ENCODE results near the gene RRM2. TPM values are rescaled to one million over a fixed set of nuclear protein-coding genes. Genes with fewer than 3 reads are reported as not detected.

RRM2 gene
- total and polyA plus RNA-seq, 2 of the 4 experiments (the other 2 are of a cell fraction) = 53.6 to 68.5 TPM

DNA sequence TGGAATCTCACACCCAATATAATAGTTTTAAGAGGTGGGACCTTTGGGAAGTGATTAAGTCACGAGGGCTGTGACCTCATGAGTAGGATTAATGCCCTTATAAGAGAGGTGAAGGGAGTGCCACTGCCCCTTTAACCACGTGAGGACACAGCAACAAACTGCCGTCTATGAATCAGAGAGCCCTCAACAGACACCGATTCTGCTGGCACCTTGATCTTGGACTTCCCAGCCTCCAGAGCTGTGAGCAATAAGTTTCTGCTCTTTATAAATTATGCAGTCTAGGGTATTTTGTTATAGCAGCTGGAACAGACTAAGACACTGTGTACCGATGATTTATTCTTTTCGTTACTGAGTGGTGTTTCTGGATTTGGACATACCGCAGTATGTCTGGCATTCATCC is 56.2 kb downstream of the RRM2 start:
- H3K4me3 ChIP-seq (ENCODE audit: insufficient read depth, low read depth, low read length) = no peak overlapping the region
- H4K5ac ChIP-seq (ENCODE audit: low read depth, low read length) = no peak overlapping the region
- H2BK15ac ChIP-seq (ENCODE audit: low read depth, low read length) = no peak overlapping the region
- H3K4ac ChIP-seq (ENCODE audit: low read depth, low read length) = no peak overlapping the region
- no peaks in the 10 kb centered on the region for H3K9me3 ChIP-seq (ENCODE audit: control insufficient read depth, insufficient read depth, low read length)
- ATAC-seq (ENCODE audit: low read depth) (no peak), DNase-seq (no peak)
- ChIA-PET CTCF (no interaction called here), POLR2A (ENCODE audit: unreplicated experiment) (no interaction called here)
- no peak overlapping the region for H4K8ac ChIP-seq (ENCODE audit: low read depth in 2 of 2, low read length in 2 of 2)
- H2AK9ac ChIP-seq (replicated peaks; ENCODE audit: low read depth, low read length, poor library complexity) = no peak overlapping the region
- no peaks in the 10 kb centered on the region for H4K20me1 ChIP-seq (ENCODE audit: insufficient read depth, low read length)
- WGBS, 2 experiments (ENCODE audit: extremely low coverage in 2 of 2, insufficient read length in 1 of 2) = 89% methylated on average over 3 of the region's 7 CpGs; no CpG with 5 or more reads in 1 of the 2 experiments
- no peak overlapping the region for H2BK20ac ChIP-seq (ENCODE audit: low read depth, low read length)
- no peak overlapping the region for H2BK120ac ChIP-seq (ENCODE audit: low read depth, low read length)
- no peaks in the 10 kb centered on the region; the same call in 1 of the 2 replicates for H3K9me1 ChIP-seq (ENCODE audit: insufficient read depth, low read length)
- H3K4me1 ChIP-seq (ENCODE audit: control insufficient read depth, insufficient read depth, low read length) = no peaks in the 10 kb centered on the region
- TF ChIP-seq, protein P1, sequence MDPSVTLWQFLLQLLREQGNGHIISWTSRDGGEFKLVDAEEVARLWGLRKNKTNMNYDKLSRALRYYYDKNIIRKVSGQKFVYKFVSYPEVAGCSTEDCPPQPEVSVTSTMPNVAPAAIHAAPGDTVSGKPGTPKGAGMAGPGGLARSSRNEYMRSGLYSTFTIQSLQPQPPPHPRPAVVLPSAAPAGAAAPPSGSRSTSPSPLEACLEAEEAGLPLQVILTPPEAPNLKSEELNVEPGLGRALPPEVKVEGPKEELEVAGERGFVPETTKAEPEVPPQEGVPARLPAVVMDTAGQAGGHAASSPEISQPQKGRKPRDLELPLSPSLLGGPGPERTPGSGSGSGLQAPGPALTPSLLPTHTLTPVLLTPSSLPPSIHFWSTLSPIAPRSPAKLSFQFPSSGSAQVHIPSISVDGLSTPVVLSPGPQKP (IDR thresholded peaks at IDR 0.05; ENCODE audit: borderline replicate concordance, low read depth, low read length) = no peak
- TF ChIP-seq RAD21 (IDR thresholded peaks at IDR 0.05; ENCODE audit: low read length) (no peak), BHLHE40 (IDR thresholded peaks at IDR 0.05; ENCODE audit: low read depth, low read length) (no peak), CHD1 (IDR thresholded peaks at IDR 0.05; ENCODE audit: low read depth, low read length) (no peak)
- H2AFZ ChIP-seq (replicated peaks; ENCODE audit: low read length, poor library complexity) = no peak overlapping the region
- H3K4me2 ChIP-seq (ENCODE audit: low read depth, low read length) = no peak overlapping the region
- no peak overlapping the region for H3K18ac ChIP-seq (ENCODE audit: low read depth, low read length)
- in situ Hi-C loops (cut with MboI; ENCODE audit: low sequenced_read_pairs) = no loop called here
- H3K27me3 ChIP-seq (ENCODE audit: control insufficient read depth, insufficient read depth, low read length) = no peaks in the 10 kb centered on the region
- H3K9ac ChIP-seq (ENCODE audit: low read depth, low read length) = no peak overlapping the region
- dilution Hi-C loops (cut with HindIII; ENCODE audit: low sequenced_read_pairs, unreplicated experiment) = no loop called here
- H3K23ac ChIP-seq (ENCODE audit: low read depth, low read length) = no peak overlapping the region
- no peak overlapping the region for H4K91ac ChIP-seq (ENCODE audit: insufficient read depth, low read depth, low read length)
- BruUV-seq (replicated peaks) = no TSS peak
- no peak overlapping the region for H2AK5ac ChIP-seq (ENCODE audit: low read depth, low read length)
- H3K36me3 ChIP-seq (ENCODE audit: control insufficient read depth, insufficient read depth, low read length) = no peaks in the 10 kb centered on the region
- no peak overlapping the region for H3K56ac ChIP-seq (ENCODE audit: extremely low read depth, insufficient read depth, low read length)
- intact Hi-C loops (cut with micrococcal nuclease) = no loop called here
- H3K79me1 ChIP-seq (ENCODE audit: low read depth in 1 of 2, low read length in 2 of 2) = no peaks in the 10 kb centered on the region
- no peak overlapping the region for H2BK5ac ChIP-seq (ENCODE audit: low read depth, low read length, poor library complexity, severe bottlenecking)
- H3K14ac ChIP-seq (replicated peaks; ENCODE audit: low read depth, low read length) = no peak overlapping the region
- H3K27ac ChIP-seq (ENCODE audit: insufficient read depth, low read length) = no peak overlapping the region
